ENCODE results near the gene KRT86.

The KRT86 gene

DNA sequence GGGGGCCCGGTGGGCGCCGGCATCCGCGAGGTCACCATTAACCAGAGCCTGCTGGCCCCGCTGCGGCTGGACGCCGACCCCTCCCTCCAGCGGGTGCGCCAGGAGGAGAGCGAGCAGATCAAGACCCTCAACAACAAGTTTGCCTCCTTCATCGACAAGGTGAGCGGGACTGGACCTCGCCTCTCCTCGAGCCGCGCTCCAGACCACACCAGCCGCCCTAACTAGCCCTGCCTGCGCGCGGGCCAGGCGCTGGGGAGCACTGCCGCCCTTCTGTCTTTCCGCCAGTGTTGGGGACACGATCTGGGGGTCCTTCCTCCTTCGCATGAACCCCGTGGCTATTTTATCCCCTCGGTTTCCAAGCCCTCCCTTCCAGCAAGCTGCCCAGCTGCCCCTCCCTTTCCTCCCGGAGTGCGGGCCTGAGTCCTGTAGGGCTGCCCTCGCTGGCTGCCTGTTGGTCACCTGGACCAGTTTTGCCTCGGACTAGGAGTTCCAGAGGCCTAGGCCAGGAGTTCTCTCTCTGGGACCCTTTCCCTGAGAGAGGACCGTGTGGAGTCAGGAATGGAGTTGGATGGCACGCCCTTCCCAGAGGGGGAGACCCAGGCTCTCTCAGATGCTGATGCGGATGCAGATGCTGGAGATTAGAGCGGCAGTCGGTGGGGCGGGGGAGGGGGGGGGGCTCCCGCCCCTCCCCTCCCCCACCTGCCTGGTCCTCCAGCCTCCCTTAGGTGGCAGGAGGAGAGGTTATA, 40.8 kb upstream of the KRT86 start:
- CTCF ChIA-PET = interaction anchor here (0.6 to 0.7 kb wide), 2 partner anchors 438 to 769 kb away, joined by 3 read pairs; no protein-coding TSS in a partner anchor
- POLR2A ChIA-PET = no interaction called here
- DNase-seq (ENCODE audit: extremely low spot score) = no peak
- TF ChIP-seq BHLHE40 (IDR thresholded peaks at IDR 0.05; ENCODE audit: borderline replicate concordance) (no peak), ELF4 (IDR thresholded peaks at IDR 0.05) (no peak), L3MBTL2 (conservative IDR thresholded peaks at IDR 0.05) (no peak), HDGF (IDR thresholded peaks at IDR 0.05; ENCODE audit: borderline replicate concordance) (no peak), SUZ12 (IDR thresholded peaks at IDR 0.05) (no peak), NFRKB (IDR thresholded peaks at IDR 0.05) (no peak), ARNT (IDR thresholded peaks at IDR 0.05) (no peak), FOXA1 (IDR thresholded peaks at IDR 0.05) (no peak), CTBP1 (IDR thresholded peaks at IDR 0.05; ENCODE audit: borderline replicate concordance) (no peak), PKNOX1 (IDR thresholded peaks at IDR 0.05) (no peak), TARDBP (IDR thresholded peaks at IDR 0.05) (no peak), FOXM1 (IDR thresholded peaks at IDR 0.05; ENCODE audit: borderline replicate concordance) (no peak), SP1 (IDR thresholded peaks at IDR 0.05) (no peak), LEF1 (IDR thresholded peaks at IDR 0.05; ENCODE audit: borderline replicate concordance) (no peak), ZNF384 (IDR thresholded peaks at IDR 0.05) (no peak)

GRCh38 chr12:52234223-52234810, 40.1 kb upstream of the KRT86 start:
- TF ChIP-seq FOXM1 (IDR thresholded peaks at IDR 0.05; ENCODE audit: borderline replicate concordance) (no peak), NFRKB (IDR thresholded peaks at IDR 0.05) (no peak), FOXK2 (IDR thresholded peaks at IDR 0.05) (no peak), HDGF (IDR thresholded peaks at IDR 0.05; ENCODE audit: borderline replicate concordance) (no peak), ARNT (IDR thresholded peaks at IDR 0.05) (no peak), SP1 (IDR thresholded peaks at IDR 0.05) (no peak)
- ChIA-PET POLR2A (no interaction called here), CTCF (interaction anchor here (0.6 kb wide), 2 partner anchors 25 to 438 kb away, joined by 3 read pairs; no protein-coding TSS in a partner anchor)
- DNase-seq (ENCODE audit: extremely low spot score) = no peak

DNA sequence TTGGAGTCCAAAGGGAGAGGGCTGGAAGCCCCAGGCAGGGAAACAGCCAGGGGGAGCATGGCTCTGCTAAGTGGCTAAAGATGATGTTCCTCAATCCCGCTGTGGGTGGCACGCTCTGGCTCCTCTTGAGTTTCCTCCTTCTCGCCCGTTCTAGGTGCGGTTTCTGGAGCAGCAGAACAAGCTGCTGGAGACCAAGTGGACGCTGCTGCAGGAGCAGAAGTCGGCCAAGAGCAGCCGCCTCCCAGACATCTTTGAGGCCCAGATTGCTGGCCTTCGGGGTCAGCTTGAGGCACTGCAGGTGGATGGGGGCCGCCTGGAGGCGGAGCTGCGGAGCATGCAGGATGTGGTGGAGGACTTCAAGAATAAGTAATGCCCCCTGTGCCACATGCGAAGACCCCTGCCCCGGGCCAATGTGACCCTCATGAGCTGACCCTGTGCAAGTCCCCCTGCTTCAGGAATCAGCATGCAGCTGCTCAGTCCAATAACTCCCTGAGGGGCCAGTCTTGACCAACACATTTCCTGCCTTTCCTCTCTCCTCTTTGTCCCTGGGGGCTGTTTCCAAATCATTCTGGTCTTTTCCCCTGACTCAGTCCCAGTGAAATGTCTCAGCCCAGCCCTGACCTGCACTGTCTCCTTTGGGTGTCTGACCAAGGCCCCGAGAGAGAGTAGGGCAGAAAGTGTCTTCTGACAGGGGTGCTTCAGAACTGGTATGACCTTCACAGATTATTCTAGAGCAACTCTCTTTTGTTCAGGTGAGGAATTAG, 39.3 kb upstream of the KRT86 start:
- DNase-seq (ENCODE audit: extremely low spot score) = no peak
- POLR2A ChIA-PET = no interaction called here
- TF ChIP-seq FOXM1 (IDR thresholded peaks at IDR 0.05; ENCODE audit: borderline replicate concordance) = no peak
- TF ChIP-seq NFRKB (IDR thresholded peaks at IDR 0.05) = no peak
- TF ChIP-seq ZNF384 (IDR thresholded peaks at IDR 0.05) = no peak
- CTCF ChIA-PET = interaction anchor here (0.6 to 1.0 kb wide), 2 partner anchors 26 to 28 kb away, joined by 3 read pairs; no protein-coding TSS in a partner anchor

DNA sequence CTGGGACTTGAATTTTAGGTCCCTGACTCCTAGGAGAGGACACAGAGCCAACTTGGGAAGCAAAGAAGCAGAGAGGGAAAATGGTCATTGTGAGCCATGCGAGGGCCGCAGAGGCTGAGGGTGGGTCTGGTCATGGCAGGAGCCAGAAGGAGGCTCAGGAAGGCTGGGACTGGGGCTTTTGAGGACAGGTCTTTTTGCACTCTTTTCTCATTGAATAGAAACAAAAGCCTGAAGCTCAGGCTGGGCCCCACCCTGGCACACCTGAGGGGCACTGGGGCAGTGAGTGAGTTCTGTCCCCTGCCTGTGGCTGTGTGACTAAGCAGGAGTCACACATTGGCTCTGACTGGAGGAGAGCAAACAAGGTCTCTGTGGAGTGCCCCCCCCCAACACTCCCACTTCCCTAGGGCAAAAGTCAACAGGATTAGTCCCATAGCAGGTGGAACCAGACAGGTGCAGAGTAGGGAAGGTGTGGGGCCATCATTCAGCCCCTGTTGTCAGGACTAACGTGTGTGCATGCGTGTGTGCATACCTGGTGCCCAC, 38.6 kb upstream of the KRT86 start:
- POLR2A ChIA-PET = no interaction called here
- TF ChIP-seq FOXM1 (IDR thresholded peaks at IDR 0.05; ENCODE audit: borderline replicate concordance) (no peak), L3MBTL2 (conservative IDR thresholded peaks at IDR 0.05) (no peak), SP1 (IDR thresholded peaks at IDR 0.05) (no peak)
- CTCF ChIA-PET = interaction anchor here (1.0 to 4.5 kb wide), 3 partner anchors 14 to 43 kb away, joined by 3 to 17 read pairs (median 9); no protein-coding TSS in a partner anchor

DNA sequence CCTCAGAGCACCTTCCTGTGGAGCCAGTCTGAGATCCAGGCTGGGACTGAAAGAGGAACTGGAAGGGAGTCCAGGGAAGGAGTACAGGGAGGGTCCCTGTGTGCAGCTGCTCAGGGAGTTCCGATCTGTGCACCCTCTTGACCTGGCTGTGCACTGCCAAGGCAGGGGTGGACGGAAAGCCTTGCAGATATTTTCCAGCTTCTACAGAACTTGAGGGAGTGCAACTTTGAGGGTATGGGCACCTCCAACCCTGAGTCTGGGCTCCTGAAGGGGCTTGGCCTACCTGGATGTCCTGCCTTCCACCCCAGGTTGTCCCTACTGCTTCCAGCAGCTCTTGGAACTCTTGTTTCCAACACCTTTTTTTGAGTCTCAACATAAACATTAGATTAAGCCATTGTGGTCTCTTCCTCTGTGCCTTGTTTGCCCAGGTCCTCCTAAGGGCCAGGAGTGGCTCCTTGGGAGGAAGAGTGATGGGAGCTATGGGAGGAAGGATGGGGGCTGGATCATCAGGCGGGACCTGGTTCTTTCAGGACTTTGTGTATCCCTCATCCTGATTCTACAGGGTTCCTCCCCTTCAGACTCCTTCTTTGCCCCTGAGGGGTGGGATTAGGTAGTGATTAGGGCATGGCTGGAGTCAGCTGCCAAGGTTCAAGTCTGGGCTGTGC, 37.9 kb upstream of the KRT86 start:
- ChIA-PET POLR2A (no interaction called here), CTCF (interaction anchor here (1.6 to 4.5 kb wide), 3 partner anchors 15 to 80 kb away, joined by 5 to 17 read pairs (median 9); no protein-coding TSS in a partner anchor)
- no peak for TF ChIP-seq FOXK2 (IDR thresholded peaks at IDR 0.05)
- no peak for TF ChIP-seq SP1 (IDR thresholded peaks at IDR 0.05)
- no peak for DNase-seq (ENCODE audit: extremely low spot score)

More for the DNA sequence above, 38.6 kb upstream of the KRT86 start:
- DNase-seq (ENCODE audit: extremely low spot score) = no peak

DNA sequence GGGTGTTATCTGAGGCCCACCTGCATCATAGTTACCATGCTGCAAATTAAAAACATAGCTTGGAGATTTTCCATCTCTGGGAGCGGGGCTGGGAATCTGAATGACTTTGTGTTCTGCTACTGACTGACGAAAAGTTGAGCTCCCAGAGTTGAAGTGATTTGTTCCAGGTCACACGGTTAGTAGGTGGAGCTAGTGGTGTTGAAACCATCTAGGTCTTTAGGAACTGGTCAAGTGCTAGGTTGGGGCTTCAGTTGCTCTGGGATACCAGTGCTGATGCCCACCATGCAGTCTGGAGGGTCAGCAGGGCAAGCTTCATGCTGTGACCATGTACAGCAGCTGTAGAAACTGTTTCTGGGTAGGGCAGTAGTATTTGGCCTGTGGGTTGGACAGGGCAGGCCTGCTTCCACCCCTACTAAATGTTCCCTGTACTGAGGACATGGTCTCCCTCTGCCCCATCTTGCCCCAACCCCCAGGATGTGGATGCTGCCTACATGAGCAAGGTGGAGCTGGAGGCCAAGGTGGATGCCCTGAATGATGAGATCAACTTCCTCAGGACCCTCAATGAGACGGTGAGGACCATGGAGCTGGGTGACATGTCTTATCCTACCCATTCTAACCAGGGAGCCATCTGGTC, 36.1 kb upstream of the KRT86 start:
- POLR2A ChIA-PET = no interaction called here

More for the DNA sequence above, 36.1 kb upstream of the KRT86 start:
- TF ChIP-seq ELF4 (IDR thresholded peaks at IDR 0.05) (no peak), FOXM1 (IDR thresholded peaks at IDR 0.05; ENCODE audit: borderline replicate concordance) (no peak), PKNOX1 (IDR thresholded peaks at IDR 0.05) (no peak), L3MBTL2 (conservative IDR thresholded peaks at IDR 0.05) (no peak), FOXK2 (IDR thresholded peaks at IDR 0.05) (no peak), CTBP1 (IDR thresholded peaks at IDR 0.05; ENCODE audit: borderline replicate concordance) (no peak), HDGF (IDR thresholded peaks at IDR 0.05; ENCODE audit: borderline replicate concordance) (no peak), TARDBP (IDR thresholded peaks at IDR 0.05) (no peak), NFRKB (IDR thresholded peaks at IDR 0.05) (no peak), LEF1 (IDR thresholded peaks at IDR 0.05; ENCODE audit: borderline replicate concordance) (no peak), SP1 (IDR thresholded peaks at IDR 0.05) (no peak), BHLHE40 (IDR thresholded peaks at IDR 0.05; ENCODE audit: borderline replicate concordance) (no peak), ZNF384 (IDR thresholded peaks at IDR 0.05) (no peak), ARNT (IDR thresholded peaks at IDR 0.05) (no peak), SUZ12 (IDR thresholded peaks at IDR 0.05) (no peak), FOXA1 (IDR thresholded peaks at IDR 0.05) (no peak)
- DNase-seq (ENCODE audit: extremely low spot score) = no peak
- CTCF ChIA-PET = interaction anchor here (0.7 to 4.5 kb wide), 5 partner anchors 16 to 82 kb away, joined by 3 to 17 read pairs (median 5); no protein-coding TSS in a partner anchor
